ENCODE measurements around the gene STK24. TPM values are rescaled to one million over a fixed set of nuclear protein-coding genes. Genes with fewer than 3 reads are reported as not detected.

STK24 gene
- total RNA-seq, 1 experiment from 2014 or later = 107 TPM

DNA sequence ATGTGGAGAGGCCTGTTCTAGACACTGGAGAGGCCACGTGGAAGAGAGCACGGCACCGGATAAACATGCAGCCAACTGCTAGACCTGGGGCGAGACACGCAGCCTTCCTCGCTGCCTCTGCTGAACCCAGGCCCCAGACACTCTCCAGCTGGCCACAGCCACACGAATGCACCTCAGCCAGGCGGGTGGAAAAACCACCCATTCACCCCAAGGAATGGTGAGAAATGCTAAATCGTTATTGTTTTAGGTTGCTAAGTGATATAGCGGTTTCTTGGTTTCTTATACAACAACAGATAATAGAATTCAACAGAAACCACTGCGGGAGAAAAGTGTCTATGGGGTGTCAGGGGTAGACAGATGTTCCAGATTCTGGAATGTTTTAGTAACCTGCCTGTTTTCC lies 52.5 kb downstream of the STK24 start:
- Histone ChIP-seq H3K36me3 (replicated peaks; ENCODE audit: control insufficient read depth, insufficient read depth, low read length) (no peaks in the 10 kb centered on the region), H3K27me3 (ENCODE audit: control insufficient read depth, insufficient read depth, low read length) (no peaks in the 10 kb centered on the region), H3K4me3 (ENCODE audit: insufficient read depth, low read depth, low read length) (no peak overlapping the region)
- DNase-seq = no peak

- H3K4me3 ChIP-seq (ENCODE audit: insufficient read depth, low read depth, low read length) = no peak overlapping the region
- no peak for DNase-seq
- H3K36me3 ChIP-seq (replicated peaks; ENCODE audit: control insufficient read depth, insufficient read depth, low read length) = no peaks in the 10 kb centered on the region
- no peaks in the 10 kb centered on the region for H3K27me3 ChIP-seq (ENCODE audit: control insufficient read depth, insufficient read depth, low read length)
These were observed 53.3 kb downstream of the STK24 start for GRCh38 chr13:98523455-98524102.

DNA sequence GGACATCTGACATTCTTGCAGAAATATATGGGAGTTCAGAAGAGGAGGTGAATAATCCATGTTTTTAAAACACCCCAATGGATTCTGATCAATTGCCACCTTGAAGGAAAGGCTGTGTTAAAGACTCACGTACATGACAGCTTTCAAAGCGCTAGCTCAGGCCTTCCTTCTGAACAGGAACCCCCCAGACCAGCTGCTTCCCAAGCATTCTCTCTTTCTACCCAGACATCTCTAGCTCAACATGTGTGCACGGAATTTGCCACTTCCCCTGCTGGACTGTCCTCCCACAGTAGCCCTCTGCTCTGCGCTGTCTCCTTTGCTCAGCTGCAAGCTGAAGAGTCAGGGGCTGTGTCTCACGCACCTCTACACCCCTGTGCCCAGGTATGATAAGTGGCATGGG lies 54.5 kb downstream of the STK24 start:
- Histone ChIP-seq H3K27me3 (ENCODE audit: control insufficient read depth, insufficient read depth, low read length) (no peaks in the 10 kb centered on the region), H3K36me3 (replicated peaks; ENCODE audit: control insufficient read depth, insufficient read depth, low read length) (no peaks in the 10 kb centered on the region), H3K4me3 (ENCODE audit: insufficient read depth, low read depth, low read length) (no peak overlapping the region)
- DNase-seq = no peak

GRCh38 chr13:98521461-98522247 lies 55.3 kb downstream of the STK24 start:
- Histone ChIP-seq H3K27me3 (ENCODE audit: control insufficient read depth, insufficient read depth, low read length) (no peaks in the 10 kb centered on the region), H3K36me3 (replicated peaks; ENCODE audit: control insufficient read depth, insufficient read depth, low read length) (no peaks in the 10 kb centered on the region), H3K4me3 (ENCODE audit: insufficient read depth, low read depth, low read length) (no peak overlapping the region)
- DNase-seq = no peak

DNA sequence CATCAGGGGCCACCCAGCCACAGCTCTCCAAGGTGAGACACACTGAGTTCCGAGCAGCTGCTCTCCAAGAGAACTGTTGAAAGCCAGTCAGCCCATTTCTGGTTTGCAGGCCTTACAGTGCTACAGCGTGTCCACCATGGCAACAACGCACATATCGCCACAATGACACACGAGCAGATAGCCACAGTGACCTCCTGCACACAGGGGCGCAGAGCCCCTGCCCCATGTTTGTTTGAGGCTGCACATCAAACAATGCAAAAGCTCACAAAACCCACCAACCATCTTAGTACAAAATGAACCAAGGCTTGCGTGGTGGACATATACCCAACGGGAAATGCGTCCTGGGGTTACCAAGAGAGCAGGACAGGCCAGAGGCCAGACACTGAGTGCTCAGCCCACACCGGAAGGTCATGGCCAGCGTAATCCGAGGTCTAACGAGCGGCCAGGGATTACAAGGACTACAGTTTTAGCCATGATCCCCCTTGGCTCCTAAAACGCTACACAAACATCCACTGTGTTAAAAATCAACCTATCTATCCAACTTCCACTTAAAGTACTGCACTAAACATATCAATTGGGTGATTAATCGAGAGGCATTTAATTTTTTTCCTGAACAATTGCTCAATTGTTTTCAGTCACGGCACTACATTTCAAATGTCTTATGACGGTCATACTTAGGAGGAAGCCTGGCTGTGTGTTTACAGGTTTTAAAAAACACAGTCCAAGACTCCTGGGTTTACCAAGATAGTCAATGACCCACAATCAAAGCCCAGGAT lies 56.0 kb downstream of the STK24 start:
- no peak overlapping the region for H3K4me3 ChIP-seq (ENCODE audit: insufficient read depth, low read depth, low read length)
- DNase-seq = no peak
- no peaks in the 10 kb centered on the region for H3K27me3 ChIP-seq (ENCODE audit: control insufficient read depth, insufficient read depth, low read length)
- no peaks in the 10 kb centered on the region for H3K36me3 ChIP-seq (replicated peaks; ENCODE audit: control insufficient read depth, insufficient read depth, low read length)

- no peaks in the 10 kb centered on the region for H3K27me3 ChIP-seq (ENCODE audit: control insufficient read depth, insufficient read depth, low read length)
- no peak overlapping the region for H3K4me3 ChIP-seq (ENCODE audit: insufficient read depth, low read depth, low read length)
- DNase-seq = no peak
- no peaks in the 10 kb centered on the region for H3K36me3 ChIP-seq (replicated peaks; ENCODE audit: control insufficient read depth, insufficient read depth, low read length)
These were observed 56.9 kb downstream of the STK24 start for GRCh38 chr13:98519976-98520375.

- no peak for DNase-seq
These were observed 59.2 kb downstream of the STK24 start for GRCh38 chr13:98517576-98518310.

GRCh38 chr13:98515818-98516465 lies 61.0 kb downstream of the STK24 start:
- Histone ChIP-seq H3K27me3 (ENCODE audit: control insufficient read depth, insufficient read depth, low read length) (no peaks in the 10 kb centered on the region), H3K4me3 (ENCODE audit: insufficient read depth, low read depth, low read length) (no peak overlapping the region), H3K36me3 (replicated peaks; ENCODE audit: control insufficient read depth, insufficient read depth, low read length) (peaks cover 1% of the 10 kb centered on the region; the same call in 1 of the 2 replicates)
- no peak for DNase-seq

More at GRCh38 chr13:98517576-98518310, 59.2 kb downstream of the STK24 start:
- Histone ChIP-seq H3K4me3 (ENCODE audit: insufficient read depth, low read depth, low read length) (no peak overlapping the region), H3K36me3 (replicated peaks; ENCODE audit: control insufficient read depth, insufficient read depth, low read length) (peaks cover 1% of the 10 kb centered on the region; the same call in 1 of the 2 replicates), H3K27me3 (ENCODE audit: control insufficient read depth, insufficient read depth, low read length) (no peaks in the 10 kb centered on the region)

GRCh38 chr13:98514288-98514687 lies 62.6 kb downstream of the STK24 start:
- Histone ChIP-seq H3K27me3 (ENCODE audit: control insufficient read depth, insufficient read depth, low read length) (no peaks in the 10 kb centered on the region), H3K36me3 (replicated peaks; ENCODE audit: control insufficient read depth, insufficient read depth, low read length) (peaks cover 1% of the 10 kb centered on the region; the same call in 1 of the 2 replicates)

GRCh38 chr13:98513837-98514236 lies 63.1 kb downstream of the STK24 start:
- peaks cover 1% of the 10 kb centered on the region; the same call in 1 of the 2 replicates for H3K36me3 ChIP-seq (replicated peaks; ENCODE audit: control insufficient read depth, insufficient read depth, low read length)
- H3K27me3 ChIP-seq (ENCODE audit: control insufficient read depth, insufficient read depth, low read length) = no peaks in the 10 kb centered on the region
- DNase-seq = no peak
- no peak overlapping the region for H3K4me3 ChIP-seq (ENCODE audit: insufficient read depth, low read depth, low read length)

More at GRCh38 chr13:98514288-98514687, 62.6 kb downstream of the STK24 start:
- DNase-seq = no peak
- no peak overlapping the region for H3K4me3 ChIP-seq (ENCODE audit: insufficient read depth, low read depth, low read length)

DNA sequence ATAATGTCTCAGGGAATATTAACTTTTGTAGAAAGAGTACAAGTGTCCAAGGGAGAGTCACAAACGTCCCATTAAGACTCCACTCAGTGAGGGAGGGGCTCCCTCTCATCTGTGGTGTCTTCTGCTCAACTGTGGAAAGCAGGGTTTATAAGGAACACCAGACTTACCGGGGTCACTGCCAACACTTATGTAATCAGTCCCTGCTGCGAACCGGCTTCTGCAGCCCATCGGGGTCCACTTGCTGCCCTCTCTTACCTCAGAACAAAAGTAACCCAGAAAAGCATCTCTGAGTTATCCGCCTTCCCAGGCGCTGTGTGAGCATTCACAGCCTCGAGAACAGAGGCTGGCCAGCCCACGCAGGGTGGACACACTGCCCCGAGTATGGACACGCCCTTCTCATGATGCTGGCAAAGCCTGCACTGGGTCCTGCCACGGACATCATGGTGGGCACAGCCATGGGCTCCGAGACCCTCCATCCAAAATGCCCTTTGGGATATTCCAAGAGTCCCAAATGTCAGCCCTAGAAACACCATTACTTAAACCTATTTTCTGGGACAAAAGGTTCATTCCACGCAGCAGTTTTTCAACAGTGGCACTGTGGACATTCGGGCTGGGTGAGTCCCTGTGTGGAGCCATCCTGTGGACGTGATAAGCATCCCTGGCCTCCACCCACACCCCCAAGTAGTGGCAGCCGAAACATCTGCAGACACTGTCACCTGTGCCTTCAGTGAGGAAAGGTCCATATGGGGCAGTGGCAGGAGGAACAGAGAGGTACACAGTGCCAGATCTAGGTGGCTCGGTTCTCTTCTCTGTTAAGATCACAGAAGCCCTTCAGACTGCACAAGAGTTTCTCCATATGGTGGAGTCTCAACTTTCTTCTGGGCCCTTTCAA lies 63.9 kb downstream of the STK24 start:
- DNase-seq = no peak
- Histone ChIP-seq H3K27me3 (ENCODE audit: control insufficient read depth, insufficient read depth, low read length) (no peaks in the 10 kb centered on the region), H3K4me3 (ENCODE audit: insufficient read depth, low read depth, low read length) (no peak overlapping the region), H3K36me3 (replicated peaks; ENCODE audit: control insufficient read depth, insufficient read depth, low read length) (peaks cover 1% of the 10 kb centered on the region; the same call in 1 of the 2 replicates)

- Histone ChIP-seq H3K4me3 (ENCODE audit: insufficient read depth, low read depth, low read length) (no peak overlapping the region), H3K36me3 (replicated peaks; ENCODE audit: control insufficient read depth, insufficient read depth, low read length) (peaks cover 1% of the 10 kb centered on the region; the same call in 1 of the 2 replicates), H3K27me3 (ENCODE audit: control insufficient read depth, insufficient read depth, low read length) (no peaks in the 10 kb centered on the region)
- DNase-seq = no peak
These were observed 65.5 kb downstream of the STK24 start for GRCh38 chr13:98511435-98511834.

GRCh38 chr13:98510156-98510509 lies 66.8 kb downstream of the STK24 start:
- Histone ChIP-seq H3K27me3 (ENCODE audit: control insufficient read depth, insufficient read depth, low read length) (no peaks in the 10 kb centered on the region), H3K4me3 (ENCODE audit: insufficient read depth, low read depth, low read length) (no peak overlapping the region), H3K36me3 (replicated peaks; ENCODE audit: control insufficient read depth, insufficient read depth, low read length) (peaks cover 1% of the 10 kb centered on the region; the same call in 1 of the 2 replicates)
- no peak for DNase-seq
